ENCODE measurements around the gene RBPJ.
A peak's percentile ranks its signal among the peaks of the same experiment; 100 is the strongest.

Gene RBPJ

GRCh38 chr4:26412381-26413372 is 91.9 kb downstream of the RBPJ start:
- Histone ChIP-seq H3K27me3 (replicated peaks) (no peaks in the 10 kb centered on the region), H3K4me3 (ENCODE audit: low read depth, low read length) (no peak overlapping the region), H3K36me3 (replicated peaks) (no peaks in the 10 kb centered on the region), H3K27ac (no peak overlapping the region)
- in situ Hi-C loops (cut with HindIII; ENCODE audit: low pct_ligation_motif_present, low sequenced_read_pairs): no loop called here
- DNase-seq: no peak
- TF ChIP-seq CTCF (IDR thresholded peaks at IDR 0.05; ENCODE audit: low read depth, low read length, missing control alignments): no peak

- H3K36me3 ChIP-seq (replicated peaks): no peaks in the 10 kb centered on the region
- TF ChIP-seq CTCF (IDR thresholded peaks at IDR 0.05; ENCODE audit: low read depth, low read length, missing control alignments): peak; percentile 20
- no peak for DNase-seq
Measured at GRCh38 chr4:26413582-26413981, 92.8 kb downstream of the RBPJ start.

GRCh38 chr4:26418107-26418506 is 97.3 kb downstream of the RBPJ start:
- in situ Hi-C loops (cut with HindIII; ENCODE audit: low pct_ligation_motif_present, low sequenced_read_pairs): no loop called here
- H3K36me3 ChIP-seq (replicated peaks): no peaks in the 10 kb centered on the region
- no peak overlapping the region for H3K27ac ChIP-seq

More at GRCh38 chr4:26413582-26413981, 92.8 kb downstream of the RBPJ start:
- in situ Hi-C loops (cut with HindIII; ENCODE audit: low pct_ligation_motif_present, low sequenced_read_pairs): no loop called here
- H3K4me3 ChIP-seq (ENCODE audit: low read depth, low read length): no peak overlapping the region
- no peak overlapping the region for H3K27ac ChIP-seq
- no peaks in the 10 kb centered on the region for H3K27me3 ChIP-seq (replicated peaks)

GRCh38 chr4:26418850-26419249 is 98.0 kb downstream of the RBPJ start:
- no peak for TF ChIP-seq CTCF (IDR thresholded peaks at IDR 0.05; ENCODE audit: low read depth, low read length, missing control alignments)
- Histone ChIP-seq H3K27me3 (replicated peaks) (no peaks in the 10 kb centered on the region), H3K36me3 (replicated peaks) (no peaks in the 10 kb centered on the region), H3K27ac (no peak overlapping the region), H3K4me3 (ENCODE audit: low read depth, low read length) (no peak overlapping the region)
- no peak for DNase-seq
- in situ Hi-C loops (cut with HindIII; ENCODE audit: low pct_ligation_motif_present, low sequenced_read_pairs): no loop called here

More at GRCh38 chr4:26418107-26418506, 97.3 kb downstream of the RBPJ start:
- H3K27me3 ChIP-seq (replicated peaks): no peaks in the 10 kb centered on the region
- no peak for TF ChIP-seq CTCF (IDR thresholded peaks at IDR 0.05; ENCODE audit: low read depth, low read length, missing control alignments)
- H3K4me3 ChIP-seq (ENCODE audit: low read depth, low read length): no peak overlapping the region
- no peak for DNase-seq

DNA sequence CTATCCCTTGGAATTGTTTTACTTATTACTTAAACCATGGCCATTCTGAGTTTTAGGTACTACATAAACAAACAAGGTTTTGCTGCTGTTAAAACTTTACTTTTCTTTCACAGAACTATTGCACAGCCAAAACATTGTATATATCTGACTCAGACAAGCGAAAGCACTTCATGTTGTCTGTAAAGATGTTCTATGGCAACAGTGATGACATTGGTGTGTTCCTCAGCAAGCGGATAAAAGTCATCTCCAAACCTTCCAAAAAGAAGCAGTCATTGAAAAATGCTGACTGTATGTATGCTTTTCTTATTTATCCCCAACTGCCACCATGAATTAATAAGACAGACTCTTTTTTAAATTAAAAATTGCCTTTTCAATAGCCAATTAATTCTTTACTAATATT is 99.6 kb downstream of the RBPJ start:
- H3K27ac ChIP-seq: peak overlapping the region; percentile 2

More for the DNA sequence above, 99.6 kb downstream of the RBPJ start:
- in situ Hi-C loops (cut with HindIII; ENCODE audit: low pct_ligation_motif_present, low sequenced_read_pairs): no loop called here
- DNase-seq: peak; percentile 43
- peaks cover 4% of the 10 kb centered on the region for H3K36me3 ChIP-seq (replicated peaks)
- TF ChIP-seq CTCF (IDR thresholded peaks at IDR 0.05; ENCODE audit: low read depth, low read length, missing control alignments): no peak
- H3K4me3 ChIP-seq (ENCODE audit: low read depth, low read length): no peak overlapping the region
- no peaks in the 10 kb centered on the region for H3K27me3 ChIP-seq (replicated peaks)

Data from brain microvascular endothelial cell (primary cell).